T follicular helper cell (primary cell): ENCODE data around the gene COA8.

ENCODE experiments used
- DNase-seq: peaks from one replicate; pipeline ENCODE4 v3.0.0-alpha.2; 2020; ENCODE audit warnings: low read depth

Gene COA8

DNA sequence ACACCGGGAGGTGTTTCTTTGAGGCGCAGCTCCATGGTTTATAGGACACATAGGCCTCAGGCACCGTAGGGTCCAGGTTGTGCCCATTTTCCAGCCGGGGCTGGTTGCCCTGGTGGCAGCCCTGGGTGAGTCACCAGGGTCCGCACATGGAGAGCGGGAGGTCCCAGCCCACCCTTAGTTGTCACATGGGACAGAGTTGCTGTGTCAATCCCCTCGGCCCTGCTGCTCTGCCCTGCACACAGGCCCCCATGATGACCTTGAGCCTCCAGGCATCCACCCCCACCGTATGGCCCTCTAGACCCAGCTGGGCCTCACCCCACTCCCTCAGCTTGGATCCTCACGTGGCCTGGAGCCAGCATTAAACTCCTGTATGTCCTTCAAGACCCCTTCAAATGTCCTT is 26.1 kb upstream of the COA8 start:
- DNase-seq = no peak

- no peak for DNase-seq
Observed at GRCh38 chr14:103537175-103537990, 25.4 kb upstream of the COA8 start.

DNA sequence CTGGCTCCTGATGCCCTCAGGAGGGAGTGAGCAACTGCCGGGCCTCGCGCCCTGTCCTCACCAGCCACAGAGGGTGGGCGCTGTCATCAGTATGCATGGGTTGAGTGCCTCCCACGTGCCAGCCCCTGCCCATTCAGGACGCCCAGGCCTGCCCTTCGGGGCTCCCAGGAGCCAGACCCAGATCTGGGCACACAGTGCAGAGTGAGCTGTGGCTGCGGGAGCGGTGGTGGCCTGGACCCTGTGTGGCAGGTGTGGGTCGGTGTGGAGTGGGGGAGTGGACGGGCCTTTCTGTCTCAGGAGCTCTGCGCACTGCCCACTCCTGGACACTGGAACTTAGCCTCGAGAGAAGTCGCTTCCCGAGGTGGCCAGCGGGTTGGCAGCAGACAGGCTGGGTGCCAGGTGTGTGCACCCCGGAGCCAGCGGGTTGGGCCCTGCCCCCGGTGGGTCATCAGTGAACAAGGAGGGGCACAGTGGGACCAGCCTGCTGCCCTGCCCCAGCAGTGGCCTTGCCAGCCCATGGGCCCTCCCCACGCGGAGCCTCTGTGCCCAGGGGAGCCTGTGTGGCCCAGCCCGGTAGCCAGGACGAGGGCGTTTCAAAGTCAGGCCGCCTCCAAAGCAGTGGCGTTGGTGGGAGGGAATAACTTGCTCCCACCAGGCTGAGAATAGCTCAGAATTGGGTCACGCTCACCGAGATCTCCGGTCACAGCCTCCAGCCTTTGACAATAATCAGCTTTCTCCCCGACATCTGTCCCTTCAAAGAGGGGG is 24.3 kb upstream of the COA8 start:
- DNase-seq = no peak

- no peak for DNase-seq
Observed at GRCh38 chr14:103539056-103539825, 23.5 kb upstream of the COA8 start.

DNA sequence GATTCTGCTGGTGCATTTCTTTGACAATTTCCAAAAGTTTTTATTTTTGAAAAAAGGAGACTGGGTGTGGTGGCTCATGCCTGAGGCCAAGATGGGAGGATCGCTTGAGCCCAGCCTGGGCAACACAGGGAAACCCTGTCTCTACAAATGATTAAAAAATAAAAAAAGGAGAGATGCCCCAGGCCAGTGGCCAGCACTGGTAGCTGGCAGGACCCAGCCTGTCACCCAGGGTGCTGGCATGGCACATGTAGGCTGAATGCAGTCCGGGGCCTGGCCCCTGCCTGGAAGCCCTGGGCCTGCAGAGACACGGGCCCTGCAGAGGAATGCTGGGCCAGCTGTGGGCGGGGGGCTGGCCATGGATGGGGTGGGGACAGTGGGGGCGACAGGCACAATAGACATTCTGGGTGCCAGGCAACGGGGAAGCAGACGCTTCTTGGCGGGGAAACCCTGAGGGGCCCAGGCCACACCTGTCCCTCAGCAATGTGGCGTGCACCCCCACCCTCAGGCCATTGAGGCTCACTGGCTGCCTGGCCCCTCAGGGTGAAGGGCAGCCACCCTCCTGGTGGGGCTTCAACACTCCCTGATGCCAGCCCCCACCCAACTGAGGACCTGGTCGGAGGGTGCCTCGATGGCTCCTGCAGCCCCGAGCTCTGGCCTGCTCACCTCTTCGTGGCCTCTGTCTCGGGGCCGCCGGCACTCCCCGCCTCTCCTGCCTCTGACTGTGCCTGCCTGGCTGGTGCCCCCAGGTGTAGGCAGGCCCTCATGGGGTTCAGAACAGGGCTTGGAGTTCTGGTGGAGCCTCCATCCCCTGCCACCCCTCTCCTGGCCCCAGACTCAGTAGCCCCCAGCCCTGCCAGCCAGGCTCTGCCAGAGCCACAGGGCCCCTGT is 21.7 kb upstream of the COA8 start:
- no peak for DNase-seq

DNA sequence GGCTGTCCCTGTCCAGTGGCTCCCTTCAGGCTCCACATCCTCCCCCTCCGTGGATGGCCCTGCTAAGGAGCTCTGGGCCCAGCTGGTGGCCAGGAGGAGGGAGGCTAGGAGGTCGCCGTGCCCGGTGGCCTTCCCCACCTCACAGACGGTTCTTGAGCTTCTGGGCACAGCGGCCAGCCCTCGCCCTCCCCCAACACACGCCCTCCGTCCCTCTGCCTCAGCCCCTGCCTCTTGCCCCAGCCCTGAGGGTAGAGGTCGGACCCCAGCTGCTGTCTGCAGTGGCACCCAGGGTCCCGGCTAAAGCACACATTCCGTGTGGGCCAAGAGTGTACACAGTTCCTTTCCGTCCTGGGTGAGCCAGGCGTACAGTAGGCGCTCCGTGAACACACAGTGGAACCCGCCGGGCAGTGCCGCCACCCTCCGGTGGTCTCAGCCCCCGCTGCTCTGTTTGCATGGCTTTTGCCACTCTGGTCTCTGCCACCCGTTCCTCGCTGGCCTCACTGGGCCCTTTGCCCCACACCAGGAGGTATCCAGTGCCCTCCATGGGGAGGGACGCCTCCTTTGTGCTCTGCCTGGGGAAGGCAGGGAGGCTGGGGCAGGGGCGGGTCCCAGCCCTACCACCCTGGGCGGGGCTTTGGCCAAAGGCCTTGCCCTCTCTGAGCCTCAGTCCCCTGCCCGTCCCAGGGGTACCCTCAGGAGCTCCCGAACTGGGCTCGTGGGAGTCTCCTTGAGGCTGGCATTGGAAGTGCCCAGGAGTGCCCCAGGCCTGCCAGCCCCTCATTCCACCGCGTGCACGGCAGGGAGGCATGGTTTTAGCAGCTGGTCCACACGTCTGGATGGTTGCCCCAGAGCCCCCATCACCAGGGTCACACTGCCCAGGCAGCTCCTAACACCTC is 20.8 kb upstream of the COA8 start:
- no peak for DNase-seq

DNA sequence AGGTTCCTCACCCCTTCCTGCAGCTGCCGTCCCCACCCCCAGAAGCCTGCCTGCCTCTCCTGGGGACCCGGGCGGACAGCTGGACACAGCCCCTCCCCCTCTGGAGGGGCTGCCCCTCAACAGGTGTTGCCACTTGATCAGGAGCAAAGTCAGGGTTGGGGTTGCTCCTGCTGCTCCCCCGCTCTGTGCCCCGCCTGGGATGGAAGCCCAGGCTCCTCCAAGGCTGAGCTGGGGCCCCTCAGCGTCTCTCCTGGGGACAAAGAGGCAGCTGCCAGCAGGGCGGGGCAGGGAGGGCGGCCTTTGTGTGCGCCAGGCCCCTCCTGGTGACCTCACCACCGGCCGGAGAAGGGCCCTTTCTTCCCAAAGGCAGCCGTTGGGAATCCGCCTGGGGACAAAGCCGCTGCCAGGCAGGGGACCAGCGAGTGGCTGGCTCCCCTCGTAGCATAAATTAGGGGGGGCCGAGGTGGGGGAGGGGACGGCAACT is 20.1 kb upstream of the COA8 start:
- no peak for DNase-seq

DNA sequence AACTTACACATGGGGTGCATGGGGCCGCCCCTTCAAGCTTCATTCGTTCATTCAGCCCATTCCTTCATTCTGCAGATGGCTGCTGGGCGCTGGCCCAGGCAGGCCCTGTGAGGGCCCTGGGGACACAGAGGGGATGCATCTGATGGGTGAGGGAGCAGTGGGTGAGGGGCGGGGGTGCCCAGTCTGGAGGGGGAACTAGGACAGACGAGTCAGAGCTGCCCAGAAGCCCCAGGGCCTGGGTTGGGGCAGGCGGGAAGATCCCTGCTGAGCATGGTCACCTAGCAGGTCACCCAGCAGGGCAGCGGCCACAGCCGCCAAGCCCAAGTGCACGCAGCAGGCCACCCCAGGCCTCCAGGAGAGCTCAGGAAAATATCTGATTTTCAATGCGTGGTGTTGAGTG is 19.6 kb upstream of the COA8 start:
- no peak for DNase-seq

- no peak for DNase-seq
Observed at GRCh38 chr14:103543721-103544387, 18.9 kb upstream of the COA8 start.

DNA sequence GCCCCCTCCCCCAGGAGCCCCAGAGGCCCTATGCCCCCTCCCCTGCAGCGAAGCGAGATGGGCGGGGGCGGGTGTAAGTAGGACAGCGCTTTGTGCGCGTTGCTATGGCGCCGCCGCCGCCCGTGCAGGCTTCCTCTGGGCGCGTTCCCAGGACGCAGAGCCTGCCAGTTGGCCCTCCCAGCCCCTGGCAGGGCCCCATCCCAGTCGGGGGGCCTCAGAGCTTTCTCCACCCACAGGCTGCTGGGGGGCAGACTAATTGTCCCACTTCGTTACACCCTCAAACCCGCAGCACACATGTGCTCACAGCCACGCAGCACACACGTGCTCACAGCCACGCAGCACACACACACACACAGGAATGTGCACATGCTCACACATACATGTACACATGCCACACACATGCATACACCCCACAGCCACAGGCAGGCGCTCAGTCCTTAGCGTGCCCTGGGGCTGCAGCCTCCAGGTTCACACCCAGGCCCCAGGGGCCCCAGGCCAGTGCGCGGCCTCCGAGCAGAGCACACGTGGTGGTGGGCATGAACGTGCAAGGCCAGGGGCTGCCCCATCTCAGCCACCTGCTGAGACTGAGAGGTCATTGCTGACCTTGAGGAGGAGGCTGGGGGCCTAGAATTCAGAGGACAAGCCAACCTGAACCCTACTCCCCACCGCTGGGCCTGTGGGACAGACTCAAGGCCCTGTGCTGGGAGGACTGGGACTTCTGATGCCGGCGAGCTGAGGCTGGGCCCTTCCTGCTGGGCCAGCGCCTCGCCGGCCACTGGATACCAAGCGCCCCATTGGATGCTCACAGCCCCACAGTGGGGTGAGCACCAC is 18.2 kb upstream of the COA8 start:
- no peak for DNase-seq

DNA sequence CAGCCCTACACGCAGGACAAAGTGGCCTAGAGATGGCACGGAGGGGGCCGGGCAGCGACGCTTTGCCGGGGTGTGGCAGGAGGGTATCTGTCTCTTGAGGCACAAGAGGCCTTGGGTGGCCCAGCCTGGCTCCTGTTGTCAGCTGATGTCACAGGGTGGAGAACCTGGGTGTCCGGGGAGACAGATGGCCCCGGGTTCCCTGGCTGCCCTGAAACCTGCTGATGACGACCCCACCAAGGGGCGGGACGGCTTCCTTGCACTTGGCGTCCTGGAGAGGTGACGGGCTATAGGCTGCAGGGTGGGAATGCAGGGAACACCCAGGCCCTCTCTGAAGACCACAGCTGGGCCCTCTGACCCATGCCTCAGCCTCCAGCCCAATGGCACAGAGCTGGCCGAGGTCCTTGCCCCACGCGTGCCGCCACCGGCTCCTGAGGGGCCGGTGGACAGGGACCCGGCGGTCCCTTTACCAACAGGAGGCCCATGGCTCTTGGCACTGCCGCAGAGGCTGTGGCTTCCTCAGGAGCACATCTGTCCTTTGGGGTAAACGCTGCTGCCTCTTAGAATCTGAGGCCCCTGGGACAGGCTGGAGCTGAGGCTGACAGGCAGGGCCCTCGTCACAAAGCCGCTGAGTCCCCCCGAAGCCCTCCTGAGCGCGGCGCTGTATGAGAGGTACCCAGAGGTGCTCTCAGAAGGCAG is 17.4 kb upstream of the COA8 start:
- no peak for DNase-seq

- no peak for DNase-seq
Observed at GRCh38 chr14:103545915-103546651, 16.7 kb upstream of the COA8 start.

DNA sequence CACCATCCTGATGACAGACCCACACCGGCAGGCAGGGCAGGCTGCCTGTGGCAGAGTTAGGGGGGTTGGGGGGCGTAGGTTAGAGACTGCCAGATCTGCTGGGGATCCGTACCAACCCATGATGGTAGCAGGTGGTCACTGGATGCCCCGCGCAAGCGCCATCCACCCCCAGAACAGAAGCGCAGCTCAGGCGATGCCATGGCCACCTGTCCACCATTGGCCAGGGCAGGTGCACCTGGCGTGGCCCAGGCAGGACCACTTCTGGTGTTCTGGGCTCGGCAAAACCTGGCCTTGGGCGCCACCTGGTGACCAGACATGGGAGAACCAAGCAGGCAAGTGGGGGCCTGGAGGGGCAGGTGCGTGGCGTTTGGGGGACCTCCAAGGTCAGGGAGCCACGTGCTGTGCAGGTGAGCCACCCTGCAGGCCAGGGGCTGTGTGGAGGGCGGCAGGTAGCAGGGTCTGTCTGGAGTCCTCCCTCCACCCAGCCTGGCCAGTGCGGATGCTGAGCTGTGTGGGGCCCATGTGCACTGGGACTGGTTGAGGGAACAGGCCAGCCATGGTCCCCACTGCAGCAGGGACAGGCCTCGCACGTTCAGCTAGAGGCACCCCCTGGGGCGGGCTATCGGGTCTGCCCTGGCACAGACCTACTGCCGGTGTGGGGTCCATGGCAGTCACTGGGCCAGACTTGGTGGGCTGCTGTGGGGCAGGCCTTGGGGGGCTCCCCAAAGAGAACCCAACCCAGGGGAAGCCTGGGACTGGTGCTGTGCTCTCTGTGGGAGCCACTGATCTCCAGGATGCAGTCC is 15.9 kb upstream of the COA8 start:
- peak; percentile 70 for DNase-seq

DNA sequence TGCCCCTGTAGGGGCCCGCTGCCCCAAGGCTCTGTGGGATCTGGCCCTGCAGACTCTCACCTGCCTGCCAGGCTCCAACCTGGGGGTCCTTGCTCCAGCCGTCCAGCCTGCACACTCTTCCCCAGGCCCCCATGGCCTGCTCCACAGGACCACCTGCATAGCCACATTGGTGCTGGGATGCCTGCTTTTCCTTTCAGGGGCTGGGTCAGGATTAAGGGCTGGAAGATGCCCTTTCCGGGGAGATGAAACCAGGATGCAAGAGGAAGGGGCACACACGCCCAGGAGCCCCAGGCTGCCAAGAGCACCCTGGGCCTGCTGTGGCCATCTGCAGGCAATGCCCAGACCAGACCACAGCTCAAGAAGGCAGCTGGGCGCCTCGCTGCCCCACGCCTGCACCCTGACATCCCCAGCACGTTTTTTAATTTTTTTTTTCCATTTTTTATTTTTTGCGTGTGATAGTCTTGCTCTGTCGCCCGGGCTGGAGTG is 15.3 kb upstream of the COA8 start:
- DNase-seq = no peak

GRCh38 chr14:103547941-103548462 is 14.8 kb upstream of the COA8 start:
- DNase-seq = no peak
